Activated CD8-positive, alpha-beta memory T cell treated with anti-CD3 and anti-CD28 coated beads for 1 hour (primary cell): Measurements from ENCODE around the gene CBR3.

Source experiments
- DNase-seq, 2 donors: peaks; one replicate each; pipeline ENCODE4 v3.0.0-alpha.2; 2020; ENCODE audit warnings: low read depth in 1 of 2; ENCODE audit errors: extremely low read depth in 1 of 2

Gene CBR3

DNA sequence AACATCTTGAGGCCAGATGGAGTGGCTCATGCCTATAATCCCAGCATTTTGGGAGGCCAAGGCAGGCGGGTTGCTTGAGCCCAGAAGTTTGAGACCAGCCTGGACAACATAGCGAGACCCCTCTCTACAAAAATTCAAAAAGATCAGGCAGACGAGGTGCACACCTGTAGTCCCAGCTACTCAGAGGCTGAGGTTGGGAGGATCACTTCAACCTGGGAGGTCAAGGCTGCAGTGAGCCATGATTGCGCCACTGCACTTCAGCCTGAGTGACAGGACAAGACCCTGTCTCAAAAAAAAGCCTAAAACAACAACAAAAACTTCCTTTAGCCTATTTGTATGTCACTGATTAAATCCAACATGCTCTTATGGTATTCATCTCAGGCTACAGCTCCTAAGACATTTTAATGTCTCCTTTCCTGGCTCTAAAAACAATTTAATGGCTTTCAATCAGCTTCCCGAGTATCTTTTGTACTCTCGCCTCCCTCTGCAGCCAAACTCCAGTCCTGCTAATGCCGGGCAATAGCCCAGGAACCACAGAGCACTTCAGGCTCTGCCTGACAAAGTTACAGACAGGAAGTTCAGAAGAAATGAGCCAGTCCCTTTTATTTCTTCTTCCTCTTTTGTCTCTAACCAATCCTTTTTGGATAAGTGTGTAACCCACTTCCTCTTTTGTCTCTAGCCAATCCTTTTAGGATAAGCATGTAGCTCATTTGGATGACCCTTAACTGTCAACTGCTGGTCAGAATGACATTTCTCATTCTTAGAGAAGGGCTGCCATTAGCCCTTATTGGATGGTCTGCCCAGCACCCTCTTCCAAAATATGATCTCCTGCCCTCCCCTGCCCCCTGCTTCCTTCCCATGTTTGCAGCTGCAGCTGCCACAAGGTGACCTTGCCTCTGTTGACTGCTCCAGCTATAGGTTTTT is 15.2 kb downstream of the CBR3 start:
- DNase-seq, result no peak

DNA sequence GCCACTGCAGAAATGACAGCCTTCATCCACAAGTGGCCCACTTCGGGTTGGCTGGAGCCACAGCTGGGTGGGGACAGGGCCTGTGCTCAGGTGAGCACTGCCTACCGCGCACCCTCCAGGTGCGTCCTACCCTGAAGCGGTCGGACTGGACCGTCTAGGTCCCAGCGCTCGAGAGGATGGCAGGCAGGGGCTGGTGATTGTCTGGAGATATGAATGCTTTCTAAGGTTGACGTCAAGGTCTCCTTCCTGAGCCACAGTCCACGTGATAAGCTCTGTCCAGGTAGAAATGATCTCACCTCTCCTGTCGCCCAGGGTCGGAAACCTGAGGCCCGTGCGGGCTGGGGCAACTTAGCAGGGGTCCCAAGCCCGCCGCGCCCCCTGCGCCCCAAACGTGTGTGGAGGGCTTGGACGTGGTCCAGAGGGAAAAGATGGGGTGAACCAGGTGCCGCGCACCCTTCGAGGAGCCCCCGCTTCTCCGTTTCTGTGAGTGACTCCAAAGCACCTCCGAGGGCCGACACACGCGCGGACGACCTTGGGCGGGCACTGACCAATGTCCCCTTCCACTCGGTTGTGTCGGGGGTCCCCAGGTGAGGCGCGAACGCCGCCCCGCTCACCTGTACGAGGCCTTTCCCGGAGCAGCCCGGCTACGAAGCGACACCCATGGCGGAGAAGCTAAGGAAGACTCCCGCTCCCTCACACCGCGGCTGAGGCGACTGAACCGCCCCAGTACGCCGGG is 20.9 kb downstream of the CBR3 start:
- DNase-seq, result no peak

DNA sequence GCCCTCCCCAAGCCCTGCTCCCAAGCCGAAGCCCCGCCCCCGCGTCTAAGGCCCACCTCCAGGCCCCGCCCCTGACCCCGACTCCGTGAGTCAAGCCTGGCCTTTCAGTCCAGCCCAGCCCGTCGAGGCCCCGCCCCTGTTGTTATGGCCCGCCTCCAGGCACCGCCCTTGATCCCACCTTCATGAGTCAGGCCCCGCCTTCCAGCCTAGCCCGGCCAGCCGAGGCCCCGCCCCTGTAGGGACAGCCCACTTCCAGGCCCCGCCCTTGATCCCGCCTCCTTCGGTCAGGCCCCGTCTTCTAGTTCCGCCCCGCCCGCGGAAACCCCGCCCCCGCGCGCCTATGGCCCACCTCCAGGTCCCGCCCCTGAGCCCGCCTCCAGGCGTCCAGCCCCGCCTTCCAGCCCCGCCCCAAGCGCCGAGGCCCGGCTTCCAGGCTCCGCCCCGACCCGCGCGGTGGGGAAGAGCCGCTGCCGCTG is 21.5 kb downstream of the CBR3 start:
- DNase-seq, result peak; percentile 99 to 100

DNA sequence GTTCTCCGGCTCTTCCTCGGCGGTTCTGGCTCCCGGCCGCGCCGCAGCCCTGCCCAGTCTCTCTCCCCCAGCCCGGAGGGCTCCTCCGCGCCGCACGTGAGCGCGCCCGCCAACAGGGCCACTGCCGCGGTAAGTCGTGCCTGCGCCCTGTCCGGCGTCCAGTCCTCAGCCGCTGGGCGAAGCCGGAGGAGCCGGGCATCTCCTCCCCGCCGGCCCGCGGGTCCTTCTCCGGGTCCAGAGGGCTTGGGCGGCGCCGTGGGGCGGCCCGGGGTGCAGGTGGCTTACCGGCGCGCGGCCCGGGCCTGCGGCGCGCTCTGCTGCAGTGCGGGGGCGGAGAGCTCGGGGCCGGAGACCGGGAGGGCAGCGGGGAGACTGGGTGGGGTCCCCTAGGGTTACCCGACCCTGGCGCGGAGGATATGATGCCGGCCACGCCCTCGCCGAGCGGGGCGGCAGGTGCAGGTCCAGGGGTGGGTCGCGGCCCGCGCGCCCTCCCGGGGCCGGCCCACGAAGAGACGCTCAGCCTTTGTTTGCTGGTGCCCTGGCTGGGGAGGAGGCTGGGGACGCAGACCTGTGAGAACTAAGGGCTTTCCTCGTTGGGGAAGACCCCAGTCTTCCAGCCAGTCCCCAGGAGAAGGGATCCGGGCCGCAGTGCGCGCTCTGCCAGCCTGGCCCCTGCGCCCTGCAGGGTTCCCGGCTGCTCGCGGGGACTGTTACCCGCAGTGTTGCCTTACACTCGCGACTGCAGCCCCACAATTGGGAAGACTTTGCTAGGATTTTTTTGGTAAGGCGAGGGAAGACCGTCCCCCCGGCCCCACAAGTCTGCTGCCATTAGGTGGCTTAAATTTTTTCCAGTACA is 22.2 kb downstream of the CBR3 start, which contains the start of gene DOP1B:
Gene DOP1B, plus strand, starts transcription at position 10 of the 856 bp plus-strand sequence. CDS start 7,910 bp downstream, outside the sequence.
- no peak for DNase-seq

DNA sequence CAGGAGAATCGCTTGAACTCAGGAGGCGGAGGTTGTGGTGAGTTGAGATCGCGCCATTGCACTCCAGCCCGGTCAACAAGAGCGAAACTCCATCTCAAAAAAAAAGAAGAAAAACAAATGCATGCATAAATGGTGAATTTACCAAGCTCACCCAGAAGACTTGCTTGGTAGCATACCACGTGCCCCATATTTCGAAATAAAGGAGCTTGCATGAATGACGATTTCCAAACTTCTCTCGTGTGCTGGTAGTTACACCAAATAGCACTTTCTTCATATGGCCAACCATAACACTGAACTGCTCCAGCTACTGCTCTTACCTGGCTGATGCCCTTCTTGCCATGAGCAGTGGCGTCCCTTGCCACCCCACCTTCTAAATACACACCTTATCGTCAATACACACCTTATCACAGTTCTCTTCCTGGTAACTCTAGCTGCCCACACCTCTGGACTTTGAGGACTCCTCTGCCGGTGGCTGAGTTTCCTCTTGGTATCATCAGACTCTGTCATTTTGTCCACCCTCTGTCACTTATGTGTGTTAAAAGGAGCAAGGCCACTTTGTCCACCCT is 24.6 kb downstream of the CBR3 start:
- DNase-seq, result no peak

DNA sequence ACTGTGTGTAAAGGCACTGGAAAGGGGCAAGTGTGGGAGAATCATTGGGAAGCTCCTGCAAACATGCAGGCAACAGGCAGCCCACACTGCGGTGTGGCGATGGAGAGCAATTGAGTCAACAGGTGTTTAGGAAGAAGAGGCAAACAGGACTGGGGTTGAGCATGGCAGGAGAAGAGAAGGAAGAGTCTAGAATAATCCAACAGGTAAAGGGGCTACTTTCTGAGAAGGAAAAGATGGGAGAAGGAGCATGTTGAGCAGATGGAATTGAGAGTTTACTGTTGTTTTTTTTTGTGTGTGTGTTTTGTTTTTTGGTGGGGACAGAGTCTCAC is 25.9 kb downstream of the CBR3 start:
- DNase-seq, result no peak

DNA sequence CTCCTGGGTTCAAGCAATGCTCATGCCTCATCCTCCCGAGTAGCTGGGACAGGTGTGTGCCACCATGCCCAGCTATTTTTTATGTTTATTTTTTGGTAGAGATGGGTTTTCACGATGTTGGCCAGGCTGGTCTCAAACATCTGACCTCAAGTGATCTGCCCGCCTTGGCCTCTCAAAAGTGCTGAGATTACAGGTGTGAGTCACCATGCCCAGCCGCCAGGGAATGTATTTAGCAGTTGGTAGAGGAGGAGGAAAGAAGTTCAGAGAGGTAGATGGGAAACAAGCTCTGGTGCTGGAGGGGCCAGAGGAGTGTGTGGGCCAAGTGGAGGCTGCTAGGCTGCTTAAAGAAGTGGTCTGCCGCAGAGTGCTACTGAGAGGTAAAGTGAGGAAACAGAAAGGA is 27.8 kb downstream of the CBR3 start:
- DNase-seq, result no peak

DNA sequence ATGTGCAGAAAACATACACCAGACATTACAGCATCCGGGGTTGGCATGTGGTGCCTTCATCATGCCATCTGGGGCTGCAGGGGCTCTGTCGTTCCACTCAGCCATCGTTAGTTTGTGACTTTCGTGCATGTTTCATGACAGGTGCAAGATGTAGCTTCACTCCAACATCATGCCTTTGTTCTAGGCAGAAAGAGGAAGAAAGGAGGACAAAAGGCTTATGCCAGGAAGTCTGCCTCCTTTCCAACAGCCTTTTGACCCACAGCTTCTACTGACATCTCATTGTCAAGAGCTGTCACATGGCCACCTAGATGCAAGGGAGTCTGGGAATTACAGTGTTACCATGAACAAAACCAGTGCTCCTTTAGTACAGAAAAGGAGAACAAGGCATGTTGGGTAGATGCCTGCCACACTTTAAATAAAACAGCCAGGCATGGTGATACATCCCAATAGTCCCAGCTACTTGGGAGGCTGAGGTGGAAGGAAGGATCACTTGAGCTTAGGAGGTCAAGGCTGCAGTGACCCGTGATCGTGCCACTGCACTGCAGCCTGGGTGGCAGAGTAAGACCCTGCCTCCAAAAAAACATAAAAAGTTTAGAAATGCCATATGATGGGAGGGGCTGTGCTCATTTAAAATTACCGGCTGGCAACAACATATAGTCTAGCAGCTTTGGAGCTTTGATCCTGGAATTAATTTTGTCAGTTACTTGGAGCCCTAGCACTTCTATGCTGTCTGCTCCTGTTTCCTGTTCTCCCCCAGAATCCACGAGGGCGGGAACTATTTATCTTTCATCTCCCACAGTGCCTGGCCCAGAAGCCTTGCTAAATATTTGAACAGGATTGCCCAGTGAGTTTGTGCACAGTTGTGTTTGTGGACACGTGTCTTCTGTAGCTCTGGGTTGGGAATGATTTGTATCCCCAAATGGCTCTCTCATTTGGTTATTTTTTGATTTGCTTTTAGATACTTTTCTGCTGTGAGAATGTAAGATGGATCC is 29.2 kb downstream of the CBR3 start:
- no peak for DNase-seq

DNA sequence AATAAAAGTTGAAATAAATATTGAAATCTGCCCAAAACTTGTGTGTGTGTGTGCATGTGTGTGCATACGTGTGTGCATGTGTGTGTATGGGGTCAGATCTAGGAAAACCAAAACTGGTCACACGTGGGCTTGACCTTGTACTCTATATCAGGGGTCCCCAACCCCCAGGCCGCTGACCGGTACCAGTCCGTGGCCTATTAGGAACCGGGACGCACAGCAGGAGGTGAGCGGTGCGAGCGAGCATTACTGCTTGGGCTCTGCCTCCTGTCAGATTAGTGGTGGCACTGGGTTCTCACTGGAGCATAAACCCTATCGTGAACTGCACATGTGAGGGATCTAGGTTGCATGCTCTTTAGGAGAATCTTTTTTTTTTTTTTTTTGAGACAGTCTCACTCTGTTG is 30.5 kb downstream of the CBR3 start:
- no peak for DNase-seq

DNA sequence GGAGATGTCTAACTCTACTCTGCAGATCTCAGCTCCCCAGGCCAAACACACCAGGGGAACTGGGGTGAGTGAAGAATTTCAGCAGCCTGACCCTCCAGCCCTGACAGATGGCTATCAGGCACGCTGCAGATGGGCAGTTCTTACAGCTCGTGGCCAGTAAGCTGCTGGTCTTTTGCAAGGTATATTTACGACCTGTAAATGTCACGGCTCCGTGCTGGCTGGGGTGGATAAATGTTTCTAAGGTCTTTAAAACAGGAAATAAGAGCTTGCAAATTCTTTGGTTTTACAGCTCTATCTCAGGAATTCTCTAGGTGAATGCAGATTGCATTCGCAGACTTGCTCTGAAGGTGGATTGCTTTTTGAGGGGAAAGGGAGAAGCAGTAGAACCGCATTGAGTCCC is 31.8 kb downstream of the CBR3 start:
- DNase-seq, result no peak

DNA sequence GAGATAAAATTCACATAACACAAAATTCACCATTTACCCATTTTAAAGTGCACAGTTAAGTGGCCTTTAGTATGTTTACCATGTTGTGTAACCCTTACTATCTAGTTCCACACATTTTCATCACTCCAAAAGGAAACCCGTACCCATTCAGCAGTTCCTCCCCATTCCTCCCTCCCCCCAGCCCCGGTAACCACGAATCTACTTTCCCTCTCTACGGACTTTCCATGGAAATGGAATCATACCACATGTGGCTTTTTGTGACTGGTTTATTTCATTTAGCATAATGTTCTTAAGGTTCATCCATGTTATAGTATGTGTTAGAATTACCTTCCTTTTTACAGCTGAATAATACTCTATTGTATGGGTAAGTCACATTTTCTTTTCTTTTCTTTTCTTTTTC is 32.7 kb downstream of the CBR3 start:
- no peak for DNase-seq

DNA sequence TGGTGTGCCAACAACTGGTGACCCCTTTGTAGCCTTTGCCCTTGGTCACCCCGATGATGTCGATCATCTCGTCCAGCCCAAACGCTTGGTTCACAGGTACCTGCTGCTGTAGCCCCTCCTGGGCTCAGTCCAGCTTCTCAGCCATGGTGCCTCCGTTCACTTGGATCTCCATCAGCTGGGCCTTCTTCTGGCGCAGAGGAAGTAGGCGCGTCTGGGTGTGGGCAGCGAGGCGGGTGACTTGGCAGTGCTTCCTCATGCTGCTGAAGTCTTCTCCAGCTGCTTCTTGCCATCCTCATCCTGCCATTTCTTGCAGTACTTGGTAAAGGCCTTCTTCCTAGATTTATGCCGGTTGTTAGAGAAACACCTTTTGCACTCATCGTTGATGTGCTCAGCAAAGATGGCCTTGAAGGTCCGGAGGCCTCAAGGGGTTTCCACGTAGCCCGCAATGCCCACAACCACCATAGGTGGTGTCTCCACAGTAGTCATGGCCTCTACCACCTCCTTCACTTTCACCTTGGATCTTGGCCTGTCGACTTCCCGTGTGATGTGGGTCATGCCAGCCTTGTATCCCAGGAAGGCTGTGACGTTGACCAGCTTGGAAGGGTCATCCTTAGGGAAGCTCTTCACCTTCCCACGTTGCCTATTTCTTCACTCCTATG is 34.7 kb downstream of the CBR3 start:
- no peak for DNase-seq

DNA sequence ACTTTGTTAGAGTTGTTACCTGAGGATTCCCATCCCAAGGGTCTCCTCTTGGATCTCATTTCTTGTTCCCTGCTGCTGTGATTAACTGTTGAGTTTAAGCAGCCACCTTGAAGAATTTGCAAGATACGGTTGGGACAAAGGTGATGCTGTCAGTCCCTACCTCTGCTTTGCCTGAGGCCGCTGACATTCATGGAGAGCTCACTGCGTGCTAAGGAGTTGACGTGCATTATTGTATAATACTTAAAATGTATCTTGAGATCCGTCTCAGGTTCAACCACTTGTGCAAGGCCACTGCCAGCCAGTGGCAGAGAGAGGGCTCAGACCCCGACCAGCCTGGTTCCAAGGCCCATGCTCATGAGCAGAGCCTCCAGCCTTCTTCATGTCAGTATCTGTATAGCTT is 35.9 kb downstream of the CBR3 start:
- no peak for DNase-seq

DNA sequence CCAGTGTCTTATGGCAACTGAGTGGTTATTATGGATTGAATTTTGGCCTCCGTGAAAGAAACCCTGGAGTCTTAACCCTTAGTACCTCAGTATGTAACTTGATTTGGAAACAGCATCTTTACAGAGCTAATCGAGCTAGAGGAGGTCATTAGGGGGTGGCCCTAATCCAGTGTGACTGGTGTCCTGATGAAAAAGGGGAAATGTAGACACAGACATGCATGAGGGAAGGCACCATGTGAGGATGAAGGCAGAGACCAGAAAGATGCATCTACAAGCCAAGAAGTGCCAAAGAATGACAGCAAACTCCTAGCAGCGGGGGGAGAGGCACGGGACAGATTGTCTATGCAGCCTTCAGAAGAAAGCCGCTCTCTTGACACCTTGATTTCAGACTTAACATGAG is 36.5 kb downstream of the CBR3 start:
- no peak for DNase-seq

DNA sequence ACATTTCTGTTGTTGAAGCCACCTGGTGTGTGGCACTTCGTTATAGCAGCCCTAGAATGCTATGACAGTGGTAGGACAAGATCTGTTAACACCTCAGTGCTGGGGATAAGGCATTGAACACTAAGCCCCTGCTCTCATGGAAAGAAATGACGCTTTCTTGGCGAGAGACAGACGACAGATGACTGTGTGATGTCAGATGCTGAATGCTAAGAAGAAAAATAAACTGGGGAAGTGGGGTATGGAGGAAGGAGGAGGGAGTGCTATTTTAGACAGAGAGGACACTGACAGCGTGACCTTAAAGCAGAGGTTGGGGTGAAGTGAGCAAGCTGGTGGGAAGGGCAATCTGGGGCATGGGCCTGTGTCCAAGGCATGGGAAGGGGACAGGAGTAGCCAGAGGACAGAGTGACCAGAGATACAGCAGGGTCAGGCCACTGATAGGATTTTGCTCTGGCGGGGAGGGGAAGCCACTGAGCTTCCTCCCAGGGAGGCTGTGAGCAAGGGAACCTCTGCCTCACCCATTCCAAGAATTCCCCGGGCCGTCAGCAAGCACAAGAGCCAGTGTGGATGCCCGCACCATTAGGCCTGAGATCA is 37.0 kb downstream of the CBR3 start:
- no peak for DNase-seq

DNA sequence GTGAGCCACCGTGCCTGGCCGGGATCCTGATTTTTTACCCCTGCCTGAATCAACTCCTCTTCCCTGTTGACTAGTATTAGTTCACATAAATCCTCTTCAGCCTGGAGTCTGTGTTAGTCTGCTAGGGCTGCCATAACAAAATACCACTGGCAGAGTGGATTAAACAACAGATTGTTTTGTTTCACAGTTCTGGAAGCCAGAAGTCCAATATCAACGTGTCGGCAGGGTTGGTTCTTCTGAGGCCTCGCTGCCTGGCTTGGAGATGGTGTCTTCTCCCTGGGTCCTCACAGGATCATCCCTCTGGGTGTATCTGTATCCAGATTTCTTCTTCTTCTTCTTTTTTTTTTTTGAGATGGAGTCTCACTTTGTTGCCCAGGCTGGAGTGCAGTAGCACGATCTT is 39.9 kb downstream of the CBR3 start:
- no peak for DNase-seq

DNA sequence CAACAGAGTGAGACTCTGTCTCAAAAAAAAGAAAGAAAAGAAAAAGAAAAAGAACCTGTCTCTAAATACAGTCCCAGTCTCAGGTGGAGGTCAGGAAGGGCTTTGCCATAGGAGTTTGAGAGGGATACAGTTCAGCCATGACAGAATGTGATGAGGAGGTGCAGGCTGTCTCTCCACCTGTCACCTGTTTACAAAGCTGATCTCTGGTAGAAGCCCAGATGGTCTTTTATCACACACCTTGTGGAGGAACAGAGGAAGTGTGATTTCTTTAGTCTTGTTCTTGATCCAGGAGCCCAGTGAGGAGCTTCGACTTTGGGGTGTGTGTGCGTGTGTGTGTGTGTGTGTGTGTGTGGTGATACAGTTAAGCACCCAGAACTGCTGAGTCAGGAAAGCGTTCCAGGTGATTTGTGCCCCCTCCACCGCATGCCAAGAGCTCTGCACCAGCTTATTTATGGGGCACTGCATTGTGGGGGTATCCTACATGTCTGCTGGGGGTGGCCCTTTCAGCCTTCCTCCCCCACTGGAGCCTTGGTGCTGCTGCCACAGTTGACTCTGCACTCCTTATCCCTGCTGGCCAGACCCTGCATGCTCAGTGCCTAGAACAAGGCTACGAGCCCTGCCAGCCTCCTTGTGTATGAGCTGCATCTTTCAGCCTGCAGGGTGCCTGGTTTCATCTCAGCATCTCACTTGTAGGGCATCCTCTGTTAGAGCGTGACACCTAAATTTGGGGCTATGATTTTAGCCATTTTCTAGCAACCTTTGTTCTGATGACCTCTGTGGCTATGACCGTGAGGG is 41.1 kb downstream of the CBR3 start:
- no peak for DNase-seq

DNA sequence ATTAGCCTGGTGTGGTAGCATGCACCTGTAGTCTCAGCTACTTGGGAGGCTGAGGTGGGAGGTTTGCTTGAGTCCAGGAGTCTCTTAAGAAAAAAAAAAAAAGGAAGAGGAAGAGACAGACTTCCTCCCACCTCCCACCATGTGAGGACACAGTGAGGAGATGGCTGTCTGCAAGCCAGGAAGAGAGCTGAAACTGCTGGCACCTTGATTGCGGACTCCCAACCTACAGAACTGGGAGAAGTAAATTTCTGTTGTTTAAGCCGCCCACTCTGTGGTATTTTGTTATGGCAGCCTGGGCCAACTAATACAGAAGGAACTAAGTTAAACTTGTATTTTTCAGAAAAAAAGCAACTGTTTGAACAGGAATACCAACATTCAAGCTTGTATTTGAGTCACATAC is 43.5 kb downstream of the CBR3 start:
- no peak for DNase-seq
